HL-60 (cell line): ENCODE data around the gene KLHDC10.
"Not testable (repeated sequence)": the region's sequence is repeated elsewhere in the genome, so short reads cannot be mapped to it uniquely, and the experiment has no call there.

Experiments
- DNase-seq, 2 experiments: peaks; one replicate each; pipeline ENCODE4 v3.0.0-alpha.2; 2010 to 2020; ENCODE audit warnings: low read depth in 1 of 2, low spot score in 1 of 2
- H3K27ac ChIP-seq: fragments of 250-450 bp; sonication (Bioruptor Pico); replicated peaks from 2 replicates; pipeline ENCODE4 v1.5.1; 2020; ENCODE audit warnings: mild to moderate bottlenecking, moderate library complexity
- H3K27me3 ChIP-seq: fragments of 250-450 bp; sonication (Bioruptor Pico); 2 replicates; pipeline ENCODE4 v1.5.1; 2021; ENCODE audit warnings: mild to moderate bottlenecking, moderate library complexity; ENCODE audit not compliant: insufficient read depth, poor library complexity, severe bottlenecking
- H3K4me3 ChIP-seq: replicated peaks from 2 replicates; pipeline ENCODE4 v1.5.1; 2011; ENCODE audit warnings: mild to moderate bottlenecking, control low read depth, low read length; ENCODE audit not compliant: insufficient read depth
- GABPA ChIP-seq: IDR thresholded peaks from 2 replicates; pipeline ENCODE4 v1.6.1; 2012; ENCODE audit warnings: low read depth
- POLR2AphosphoS5 ChIP-seq: IDR thresholded peaks from 2 replicates; pipeline ENCODE4 v1.6.1; 2012; ENCODE audit warnings: low read depth
- REST ChIP-seq: IDR thresholded peaks from 2 replicates; pipeline ENCODE4 v1.6.1; 2012; ENCODE audit warnings: low read depth; ENCODE audit not compliant: insufficient replicate concordance
- SPI1 ChIP-seq: IDR thresholded peaks from 2 replicates; pipeline ENCODE4 v1.6.1; 2012; ENCODE audit warnings: low read depth, mild to moderate bottlenecking, borderline replicate concordance
- TF ChIP-seq, protein P1 (sequence below): IDR thresholded peaks from one replicate; pipeline ENCODE4 v1.5.1; 2011; ENCODE audit warnings: low read length, control low read depth, inconsistent platforms; ENCODE audit not compliant: insufficient read depth

The KLHDC10 gene

DNA sequence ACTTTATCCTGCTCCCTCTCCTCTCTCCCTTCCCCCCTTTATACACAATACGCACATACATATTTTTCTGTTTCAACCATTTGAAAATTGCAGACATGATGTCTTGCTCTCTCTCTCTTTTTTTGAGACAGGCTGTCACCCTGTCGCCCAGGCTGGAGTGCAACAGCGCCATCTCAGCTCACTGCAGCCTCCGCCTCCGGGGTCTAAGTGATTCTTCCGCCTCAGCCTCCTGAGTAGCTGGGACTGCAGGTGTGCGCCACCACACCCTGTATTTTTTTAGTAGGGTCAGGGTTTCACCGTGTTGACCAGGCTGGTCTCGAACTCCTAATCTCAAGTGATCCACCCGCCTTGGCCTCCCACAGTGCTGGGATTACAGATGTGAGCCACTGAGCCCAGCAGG is 38.5 kb downstream of the KLHDC10 start:
- TF ChIP-seq POLR2AphosphoS5 (no peak), REST (no peak), SPI1 (no peak), GABPA (no peak)
- TF ChIP-seq, protein P1, sequence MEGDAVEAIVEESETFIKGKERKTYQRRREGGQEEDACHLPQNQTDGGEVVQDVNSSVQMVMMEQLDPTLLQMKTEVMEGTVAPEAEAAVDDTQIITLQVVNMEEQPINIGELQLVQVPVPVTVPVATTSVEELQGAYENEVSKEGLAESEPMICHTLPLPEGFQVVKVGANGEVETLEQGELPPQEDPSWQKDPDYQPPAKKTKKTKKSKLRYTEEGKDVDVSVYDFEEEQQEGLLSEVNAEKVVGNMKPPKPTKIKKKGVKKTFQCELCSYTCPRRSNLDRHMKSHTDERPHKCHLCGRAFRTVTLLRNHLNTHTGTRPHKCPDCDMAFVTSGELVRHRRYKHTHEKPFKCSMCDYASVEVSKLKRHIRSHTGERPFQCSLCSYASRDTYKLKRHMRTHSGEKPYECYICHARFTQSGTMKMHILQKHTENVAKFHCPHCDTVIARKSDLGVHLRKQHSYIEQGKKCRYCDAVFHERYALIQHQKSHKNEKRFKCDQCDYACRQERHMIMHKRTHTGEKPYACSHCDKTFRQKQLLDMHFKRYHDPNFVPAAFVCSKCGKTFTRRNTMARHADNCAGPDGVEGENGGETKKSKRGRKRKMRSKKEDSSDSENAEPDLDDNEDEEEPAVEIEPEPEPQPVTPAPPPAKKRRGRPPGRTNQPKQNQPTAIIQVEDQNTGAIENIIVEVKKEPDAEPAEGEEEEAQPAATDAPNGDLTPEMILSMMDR: no peak
- no peak for DNase-seq
- Histone ChIP-seq H3K27ac (no peak overlapping the region), H3K4me3 (no peak overlapping the region), H3K27me3 (no peaks in the 10 kb centered on the region)

DNA sequence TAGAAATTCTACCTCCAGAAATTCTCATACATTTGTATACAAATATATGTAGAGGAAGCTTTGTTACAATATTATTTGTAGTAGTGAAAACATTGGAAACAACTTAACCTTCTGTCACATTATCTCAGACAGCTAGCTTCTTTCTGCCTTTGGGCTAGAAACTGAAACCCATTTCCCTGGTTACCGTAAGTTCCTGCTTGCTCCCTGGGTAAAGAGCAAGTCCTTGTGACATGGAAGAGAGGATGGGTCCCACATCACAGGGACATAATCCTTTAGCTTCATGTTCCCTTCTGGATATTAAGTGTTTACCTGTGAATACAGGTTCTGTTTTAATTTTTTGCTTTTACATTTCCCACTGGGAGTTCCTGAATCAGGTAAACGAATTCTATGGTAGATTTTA is 41.8 kb downstream of the KLHDC10 start:
- TF ChIP-seq POLR2AphosphoS5: no peak
- TF ChIP-seq GABPA: no peak
- no peak for TF ChIP-seq SPI1
- TF ChIP-seq REST: no peak
- TF ChIP-seq, protein P1: no peak

GRCh38 chr7:130112662-130113425 is 42.5 kb downstream of the KLHDC10 start:
- DNase-seq: no peak
- TF ChIP-seq GABPA: no peak
- no peak for TF ChIP-seq POLR2AphosphoS5
- TF ChIP-seq REST: no peak
- TF ChIP-seq, protein P1: no peak
- no peak for TF ChIP-seq SPI1
- H3K4me3 ChIP-seq: no peak overlapping the region
- no peak overlapping the region for H3K27ac ChIP-seq
- H3K27me3 ChIP-seq: no peaks in the 10 kb centered on the region

More for the DNA sequence above, 41.8 kb downstream of the KLHDC10 start:
- Histone ChIP-seq H3K4me3 (no peak overlapping the region), H3K27me3 (no peaks in the 10 kb centered on the region), H3K27ac (no peak overlapping the region)
- no peak for DNase-seq

DNA sequence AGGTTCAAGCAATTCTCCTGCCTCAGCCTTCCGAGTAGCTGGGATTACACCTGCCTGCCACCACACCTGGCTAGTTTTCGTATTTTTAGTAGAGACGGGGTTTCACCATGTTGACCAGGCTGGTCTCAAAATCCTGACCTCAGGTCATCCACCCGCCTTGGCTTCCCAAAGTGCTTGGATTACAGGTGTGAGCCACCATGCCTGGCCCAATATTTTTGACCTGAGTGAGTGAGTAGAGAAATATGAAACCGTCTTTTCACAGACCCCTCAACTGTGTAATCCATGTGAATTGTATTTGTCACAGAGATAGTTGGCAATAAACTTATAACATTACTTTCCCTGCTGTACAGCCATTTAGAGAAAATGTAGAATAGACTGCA is 43.1 kb downstream of the KLHDC10 start:
- not testable (repeated sequence) for H3K27me3 ChIP-seq, H3K27ac ChIP-seq, DNase-seq, H3K4me3 ChIP-seq
